GM21390 (cell line): ENCODE results near the gene ADAMTS17.

Source experiments
- ATAC-seq: cut with Tn5 transposase; IDR thresholded peaks from one replicate; pipeline ENCODE4 v1.9.1; 2021; ENCODE audit not compliant: unreplicated experiment

ADAMTS17 gene

GRCh38 chr15:100226107-100226506 is 115.7 kb downstream of the ADAMTS17 start:
- ATAC-seq, result no peak

GRCh38 chr15:100224206-100225185 is 117.3 kb downstream of the ADAMTS17 start:
- ATAC-seq, result no peak

- ATAC-seq, result no peak
Observed at GRCh38 chr15:100222349-100222715, 119.4 kb downstream of the ADAMTS17 start.

GRCh38 chr15:100221471-100222348 is 120.1 kb downstream of the ADAMTS17 start:
- ATAC-seq, result no peak

GRCh38 chr15:100220058-100220768 is 121.6 kb downstream of the ADAMTS17 start:
- no peak for ATAC-seq

DNA sequence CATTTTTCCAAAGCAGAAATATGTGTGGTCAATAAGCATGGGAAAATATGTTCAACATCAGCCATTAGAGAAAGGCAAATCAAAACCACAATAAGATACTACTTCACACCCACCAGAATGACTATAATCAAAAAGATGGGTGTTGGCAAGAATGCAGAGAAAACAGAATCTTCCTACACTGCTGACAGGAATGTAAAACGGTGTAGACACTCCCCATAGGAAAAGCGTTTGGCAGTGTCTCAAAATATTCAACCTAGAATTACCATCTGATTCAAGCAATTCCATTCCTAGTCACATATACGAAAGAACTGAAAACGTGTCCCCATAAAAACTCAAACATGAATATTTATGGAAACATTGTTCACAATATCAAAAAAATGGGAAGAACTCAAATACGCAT is 123.3 kb downstream of the ADAMTS17 start:
- ATAC-seq, result no peak

DNA sequence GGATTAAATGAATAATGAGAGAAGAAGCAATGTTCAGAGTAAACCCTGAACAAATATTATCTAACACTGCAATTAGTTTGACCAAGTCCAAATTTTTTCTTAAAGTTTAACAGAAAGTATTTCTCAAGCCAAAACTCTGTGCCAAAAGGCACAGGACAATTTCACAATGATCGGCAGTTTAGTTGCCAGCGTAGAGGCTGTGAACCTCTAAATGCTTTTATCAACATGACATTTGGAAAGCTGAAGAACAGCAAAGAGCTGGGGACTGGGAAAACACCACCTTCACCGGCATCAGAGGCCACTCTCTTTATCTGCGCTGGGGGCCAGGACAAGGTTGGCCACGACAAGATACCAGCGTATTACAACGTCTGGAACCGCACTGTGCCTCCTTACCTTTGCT is 125.6 kb downstream of the ADAMTS17 start:
- no peak for ATAC-seq

GRCh38 chr15:100215843-100216169 is 126.0 kb downstream of the ADAMTS17 start:
- no peak for ATAC-seq

GRCh38 chr15:100215031-100215842 is 126.5 kb downstream of the ADAMTS17 start:
- no peak for ATAC-seq

DNA sequence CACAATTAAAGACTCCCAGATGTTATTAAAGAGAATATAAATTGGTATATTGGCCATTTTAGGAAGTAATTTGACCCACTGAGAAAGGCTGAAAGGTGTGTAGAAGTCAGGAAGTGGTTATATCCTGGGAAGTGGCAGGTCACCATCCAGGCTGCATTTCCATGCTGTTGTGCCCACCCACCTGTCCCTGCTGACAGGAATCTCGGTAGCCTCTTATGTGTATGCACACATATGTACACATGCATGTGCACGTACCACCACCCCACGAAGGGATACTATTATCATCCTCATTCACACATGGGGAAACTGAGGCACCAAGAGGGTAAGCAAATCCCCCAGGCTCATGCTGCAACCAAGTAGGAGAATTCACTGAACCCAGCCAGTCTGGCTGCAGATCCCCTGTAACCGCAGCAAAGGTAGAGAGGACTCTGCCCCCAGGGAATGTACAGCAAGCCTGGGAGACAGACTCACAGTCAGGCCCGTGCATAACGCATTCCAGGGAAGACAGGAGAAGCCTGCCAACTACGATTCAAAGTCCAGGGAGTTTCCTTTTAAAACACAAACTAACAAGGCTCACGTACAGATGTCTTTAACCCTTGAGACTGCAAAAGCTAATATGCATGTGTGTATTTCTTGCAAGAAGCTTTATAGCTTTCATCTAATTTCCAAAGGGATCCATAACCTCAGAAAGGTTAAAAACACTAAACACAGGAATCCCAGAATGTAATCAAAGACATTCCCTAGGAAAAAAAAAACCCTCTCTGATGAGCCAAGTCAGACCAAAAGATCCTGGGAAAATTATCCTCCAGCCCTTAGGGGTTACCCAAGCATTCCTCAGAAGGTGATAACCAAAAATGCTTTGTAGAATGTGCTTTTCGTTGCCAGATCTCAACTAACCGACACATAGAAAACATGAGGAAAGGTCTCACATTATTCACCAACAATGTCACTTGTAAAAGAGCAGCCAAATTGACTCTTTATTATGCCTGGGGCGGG is 129.6 kb downstream of the ADAMTS17 start:
- ATAC-seq, result no peak

- no peak for ATAC-seq
Observed at GRCh38 chr15:100210338-100210737, 131.4 kb downstream of the ADAMTS17 start.

DNA sequence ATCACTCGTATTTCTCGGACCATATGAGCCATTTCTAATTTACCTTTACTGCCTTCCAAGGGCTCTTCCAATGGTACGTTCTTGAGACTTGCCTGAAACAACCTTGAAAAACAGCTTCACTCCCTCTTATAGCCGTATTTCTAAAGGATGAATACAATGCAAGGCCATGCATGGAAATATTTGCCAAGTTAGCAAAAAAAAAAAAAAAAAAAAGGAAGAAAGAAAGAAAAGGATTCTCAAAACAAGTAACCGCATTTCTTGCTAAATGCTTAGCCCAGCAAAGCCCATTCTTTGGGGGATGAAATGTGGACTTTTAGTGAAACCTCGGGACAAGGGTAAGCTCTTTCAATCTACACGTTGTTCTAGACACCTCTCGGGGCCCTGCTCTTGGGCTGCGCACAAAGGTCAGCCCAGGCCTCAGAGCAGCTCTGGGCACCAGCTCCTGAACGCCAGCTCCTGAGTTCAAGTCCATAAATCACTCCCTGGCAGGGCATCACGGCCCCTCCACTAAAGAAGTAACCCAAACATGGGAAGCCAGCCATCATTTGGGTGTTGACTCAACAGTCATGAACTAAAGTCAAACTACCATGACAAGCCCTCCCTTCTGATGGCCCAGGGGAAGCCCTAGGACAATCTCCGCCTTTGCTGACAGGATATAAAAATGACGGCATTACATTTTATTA is 132.7 kb downstream of the ADAMTS17 start:
- ATAC-seq, result no peak

DNA sequence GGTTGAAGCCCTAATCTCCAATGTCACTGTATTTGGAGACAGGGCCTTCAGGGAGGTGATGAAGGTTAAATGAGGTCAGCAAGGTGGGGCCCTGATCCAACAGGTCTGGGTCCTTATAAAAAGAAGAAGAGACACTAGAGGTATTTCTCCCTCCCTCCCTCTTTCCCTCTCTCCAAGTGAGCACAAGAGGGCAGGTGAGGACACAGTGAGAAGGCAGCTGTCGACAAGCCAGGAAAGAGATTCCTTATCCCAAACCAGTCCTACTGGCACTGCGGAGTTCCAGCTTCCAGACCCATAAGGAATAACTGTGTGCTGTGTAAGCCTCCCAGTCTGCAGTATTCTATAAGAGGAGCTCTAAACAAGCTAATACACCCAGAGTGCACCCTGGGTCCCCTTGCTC is 134.7 kb downstream of the ADAMTS17 start:
- no peak for ATAC-seq

GRCh38 chr15:100206643-100207042 is 135.1 kb downstream of the ADAMTS17 start:
- no peak for ATAC-seq

DNA sequence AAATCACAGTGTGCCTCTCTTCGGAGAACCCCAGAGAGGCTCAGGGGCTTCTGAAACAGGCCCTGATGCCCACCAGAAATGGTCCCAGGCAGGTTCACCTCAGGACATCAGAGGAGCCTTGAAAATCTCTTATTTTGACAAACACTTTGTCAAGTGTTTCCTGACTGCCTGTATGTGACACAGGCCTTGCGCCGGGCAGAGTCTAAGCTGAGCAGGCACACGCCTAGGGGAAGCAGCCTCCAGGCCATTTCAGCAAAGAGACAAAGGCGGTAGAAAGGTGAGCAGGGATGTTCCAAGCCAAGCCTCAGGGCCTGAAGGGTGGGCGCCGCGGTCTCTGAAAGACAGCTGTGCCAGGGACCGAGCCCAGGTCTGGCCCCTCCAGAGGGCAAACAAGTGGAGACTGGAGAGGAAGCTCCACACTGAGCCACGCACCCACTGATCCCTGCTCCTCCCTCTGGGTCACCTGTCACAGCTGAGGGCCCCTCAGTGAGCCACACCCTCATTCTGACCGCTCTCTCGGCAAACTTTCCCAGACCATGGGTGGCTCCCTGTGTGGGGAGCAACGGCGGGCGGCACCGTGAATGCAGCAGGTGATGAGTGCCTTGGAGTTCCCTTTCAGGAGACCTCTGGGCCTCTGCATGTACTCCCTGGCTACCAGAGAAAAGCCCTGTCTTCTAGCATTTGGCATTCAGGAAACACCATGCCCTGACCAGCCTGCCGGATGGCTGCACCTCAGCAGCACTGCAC is 136.1 kb downstream of the ADAMTS17 start:
- ATAC-seq, result no peak

GRCh38 chr15:100204771-100205170 is 137.0 kb downstream of the ADAMTS17 start:
- no peak for ATAC-seq

GRCh38 chr15:100204211-100204610 is 137.6 kb downstream of the ADAMTS17 start:
- no peak for ATAC-seq
